Psoas muscle (tissue), 8 donors: ENCODE measurements around the gene DUSP19. TPM values are rescaled to one million over a fixed set of nuclear protein-coding genes. Genes with fewer than 3 reads are reported as not detected.

Experiments used
- ATAC-seq, 4 donors: fragments of 200-7000 bp; cut with Tn5 transposase; one replicate each; pipeline ENCODE4 v1.9.1; 2020; ENCODE audit warnings: moderate library complexity in 3 of 4, mild to moderate bottlenecking in 2 of 4
- DNase-seq, 2 donors: peaks; one replicate each; pipeline ENCODE4 v3.0.0-alpha.2; 2020
- H3K27ac ChIP-seq: fragments of 200-600 bp; one replicate; pipeline ENCODE4 v1.8.0; 2022
- H3K27me3 ChIP-seq, 3 donors: fragments of 200-600 bp in 1 of 3; one replicate each; pipeline versions ENCODE4 v1.6.1 to v1.8.0; 2013 to 2022; ENCODE audit warnings: low read length in 2 of 3, mild to moderate bottlenecking in 2 of 3, moderate library complexity in 1 of 3; ENCODE audit not compliant: insufficient read depth in 3 of 3
- H3K36me3 ChIP-seq, 2 donors: fragments of 200-600 bp in 1 of 2; one replicate each; pipeline versions ENCODE4 v1.6.1 to v1.8.0; 2013 to 2022; ENCODE audit warnings: low read depth in 1 of 2, mild to moderate bottlenecking in 1 of 2, moderate library complexity in 1 of 2; ENCODE audit not compliant: insufficient read depth in 1 of 2
- H3K4me1 ChIP-seq: fragments of 200-600 bp; one replicate; pipeline ENCODE4 v1.8.0; 2022
- H3K4me3 ChIP-seq: fragments of 200-600 bp; one replicate; pipeline ENCODE4 v1.8.0; 2022; ENCODE audit warnings: mild to moderate bottlenecking
- H3K9me3 ChIP-seq: fragments of 200-600 bp; one replicate; pipeline ENCODE4 v1.8.0; 2022
- WGBS, 3 donors: extraction: QIAGEN DNeasy Blood & Tissue Kit; methylation state at CpG; one replicate each; pipeline versions ENCODE4 v1.1.6 to v1.1.7; 2013; 5-methylcytosine and 5-hydroxymethylcytosine counted together
- intact Hi-C, 2 donors: fragments of 100-400 bp; cut with DNase I; formaldehyde crosslinking; loops; one replicate each; pipeline versions ENCODE4 v1.11.0 to v1.14.2; 2022
- polyA plus RNA-seq, 3 donors: library from polyadenylated mRNA; stranded (reverse); fragments of 200-250 nt; gene quantifications; one replicate each; pipeline ENCODE4 v1.2.3, GENCODE V29; 2013
- total RNA-seq, 4 donors: library from RNA; stranded (reverse); fragmentation: NEBNext Ultra II Directional in 2 of 4; extraction: Animal tissue kit (Norgen Biotek cat#: 25700) in 2 of 4; gene quantifications; one replicate each; pipeline versions ENCODE4 v1.2.1 to v1.2.4, GENCODE V29; 2021 to 2023
- TF ChIP-seq, protein P1 (sequence below): fragments of 200-600 bp; IDR thresholded peaks from one replicate; pipeline ENCODE4 v1.8.0; 2022; ENCODE audit warnings: antibody characterized with exemption
- donor health status: healthy with polysubstance abuse.
- donor health status: DM: no; HTN: no; CAD: no; lungs with moderate emphysema.
- donor health status: Bipolar disorder and iron deficiency.
- donor health status: healthy.
- donor health status: DM: yes; HTN: yes; CAD: no.
- donor health status: DM: no; HTN: no; CAD: no.
- donor health status: DM: no; HTN: no; CAD: no.
- donor health status: DM: yes; HTN: yes; CAD: no.

DUSP19 gene
- total and polyA plus RNA-seq, 7 donors, result 0.65 to 3.9 (median 2.2) TPM

DNA sequence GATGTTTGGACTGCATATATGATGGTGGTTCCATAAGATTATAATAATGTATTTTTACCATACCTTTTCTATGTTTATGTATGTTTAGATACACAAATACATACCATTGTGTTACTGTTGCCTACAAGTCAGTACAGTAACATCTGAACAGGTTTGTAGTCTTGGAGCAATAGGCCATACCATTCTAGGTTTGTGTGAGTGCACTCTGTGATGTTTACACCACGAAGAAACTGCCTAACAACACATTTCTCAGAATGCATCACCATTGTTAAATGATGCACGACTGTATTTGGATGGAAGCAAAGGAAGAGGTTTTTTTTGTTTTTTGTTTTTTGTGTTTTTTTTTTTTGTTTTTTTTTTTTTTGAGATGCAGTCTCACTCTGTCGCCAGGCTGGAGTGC, 9.5 kb downstream of the DUSP19 start:
- TF ChIP-seq, protein P1, sequence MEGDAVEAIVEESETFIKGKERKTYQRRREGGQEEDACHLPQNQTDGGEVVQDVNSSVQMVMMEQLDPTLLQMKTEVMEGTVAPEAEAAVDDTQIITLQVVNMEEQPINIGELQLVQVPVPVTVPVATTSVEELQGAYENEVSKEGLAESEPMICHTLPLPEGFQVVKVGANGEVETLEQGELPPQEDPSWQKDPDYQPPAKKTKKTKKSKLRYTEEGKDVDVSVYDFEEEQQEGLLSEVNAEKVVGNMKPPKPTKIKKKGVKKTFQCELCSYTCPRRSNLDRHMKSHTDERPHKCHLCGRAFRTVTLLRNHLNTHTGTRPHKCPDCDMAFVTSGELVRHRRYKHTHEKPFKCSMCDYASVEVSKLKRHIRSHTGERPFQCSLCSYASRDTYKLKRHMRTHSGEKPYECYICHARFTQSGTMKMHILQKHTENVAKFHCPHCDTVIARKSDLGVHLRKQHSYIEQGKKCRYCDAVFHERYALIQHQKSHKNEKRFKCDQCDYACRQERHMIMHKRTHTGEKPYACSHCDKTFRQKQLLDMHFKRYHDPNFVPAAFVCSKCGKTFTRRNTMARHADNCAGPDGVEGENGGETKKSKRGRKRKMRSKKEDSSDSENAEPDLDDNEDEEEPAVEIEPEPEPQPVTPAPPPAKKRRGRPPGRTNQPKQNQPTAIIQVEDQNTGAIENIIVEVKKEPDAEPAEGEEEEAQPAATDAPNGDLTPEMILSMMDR, result no peak
- ATAC-seq (no peak), DNase-seq (no peak)
- Histone ChIP-seq H3K36me3 (peaks cover 0 to 3% of the 10 kb centered on the region in 2 donors), H3K4me3 (no peak overlapping the region), H3K27me3 (no peaks in the 10 kb centered on the region), H3K9me3 (no peaks in the 10 kb centered on the region), H3K27ac (no peak overlapping the region), H3K4me1 (no peaks in the 10 kb centered on the region)
- intact Hi-C loops, result no loop called here
- WGBS, 3 donors, result 78 to 83% (median 83%) methylated on average over 3 of the region's 3 CpGs

DNA sequence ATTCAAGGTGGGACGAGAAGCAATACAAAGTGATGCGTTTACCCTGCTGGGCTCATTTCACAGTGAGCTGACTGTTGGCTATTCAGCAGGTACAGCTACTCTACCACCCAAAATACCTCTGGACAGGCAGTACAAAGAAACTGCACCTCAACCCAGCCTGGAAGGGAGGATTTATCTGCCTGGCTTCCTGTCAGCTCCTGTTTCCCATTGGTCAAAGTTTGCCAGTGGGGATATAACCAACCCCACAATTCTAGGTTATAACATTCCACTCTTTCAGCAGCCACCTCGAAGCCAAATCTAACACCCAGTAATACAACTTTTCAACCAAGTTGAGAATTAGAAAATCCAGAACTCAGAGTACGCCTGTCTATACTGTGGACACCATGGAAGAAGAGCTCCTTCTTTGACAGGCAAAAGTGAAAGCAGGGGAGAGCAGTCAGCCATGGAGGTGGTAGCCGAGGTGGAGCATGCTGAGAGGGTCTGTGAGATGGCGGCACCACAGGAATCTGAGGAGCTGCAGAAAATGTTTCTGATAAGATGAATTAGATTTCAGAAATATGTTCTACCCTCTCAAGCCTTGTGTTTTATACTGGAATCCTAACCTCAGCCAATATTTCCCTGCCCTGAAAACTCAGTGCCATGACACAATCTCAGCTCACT, 10.8 kb downstream of the DUSP19 start:
- H3K27me3 ChIP-seq, result no peaks in the 10 kb centered on the region
- no peaks in the 10 kb centered on the region for H3K4me1 ChIP-seq
- WGBS, 3 donors, result 90 to 95% (median 91%) methylated on average over 6 of the region's 6 CpGs
- intact Hi-C loops, result no loop called here
- no peak overlapping the region for H3K4me3 ChIP-seq
- peaks cover 0 to 3% of the 10 kb centered on the region in 2 donors for H3K36me3 ChIP-seq
- no peaks in the 10 kb centered on the region for H3K9me3 ChIP-seq
- H3K27ac ChIP-seq, result no peak overlapping the region
- DNase-seq, result no peak
- no peak for ATAC-seq
- TF ChIP-seq, protein P1, result no peak

DNA sequence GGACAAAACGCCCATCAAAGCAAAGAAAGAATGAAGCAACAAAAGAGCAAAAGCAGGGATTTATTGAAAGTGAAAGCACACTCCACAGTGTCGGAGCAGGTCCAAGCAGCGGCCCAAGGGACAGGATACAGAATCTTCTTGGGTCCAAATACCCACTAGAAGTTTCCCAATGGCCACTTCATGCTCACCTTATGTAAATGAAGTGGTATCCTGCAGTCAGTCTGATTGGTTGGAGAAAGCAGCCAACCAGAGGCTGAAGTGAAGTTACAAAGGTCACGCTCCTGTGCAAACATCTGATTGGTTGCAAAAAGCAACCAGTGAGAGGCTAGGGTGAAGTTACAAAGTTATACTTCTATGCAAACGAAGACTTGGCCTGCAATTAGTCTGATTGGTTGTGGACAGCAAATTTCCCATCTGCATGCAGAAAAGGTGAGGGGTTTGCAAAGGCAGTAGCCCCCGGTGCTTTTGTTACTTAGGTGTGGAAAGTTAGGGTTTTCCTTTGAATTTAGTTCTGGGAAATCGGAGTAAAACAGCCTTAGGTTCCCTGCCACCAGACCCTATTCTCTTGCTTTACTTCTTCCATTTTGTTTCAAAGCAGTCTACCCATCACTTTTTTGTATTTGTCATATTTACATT, 12.9 kb downstream of the DUSP19 start:
- no peak overlapping the region for H3K4me3 ChIP-seq
- peaks cover 0 to 6% of the 10 kb centered on the region in 2 donors for H3K36me3 ChIP-seq

DNA sequence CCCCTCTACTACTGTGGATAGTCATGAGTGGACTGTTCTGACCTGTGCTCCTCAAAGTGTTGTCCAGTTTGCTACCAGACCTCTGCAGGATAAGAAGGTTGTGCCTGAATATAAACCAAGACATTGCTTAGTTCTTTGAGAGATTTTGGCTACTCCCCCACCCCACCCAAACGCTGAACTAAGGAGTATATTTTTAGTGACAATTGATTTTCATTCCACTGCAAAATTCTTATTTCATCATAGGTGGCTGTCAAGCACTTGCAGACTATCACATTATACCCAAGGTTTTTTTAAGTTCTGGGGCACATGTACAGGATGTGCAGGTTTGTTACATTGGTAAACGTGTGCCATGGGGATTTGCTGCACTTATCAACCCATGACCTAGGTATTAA, 13.4 kb downstream of the DUSP19 start:
- peaks cover 0 to 9% of the 10 kb centered on the region in 2 donors for H3K36me3 ChIP-seq
- H3K27me3 ChIP-seq, result no peaks in the 10 kb centered on the region
- no peaks in the 10 kb centered on the region for H3K4me1 ChIP-seq
- 85 to 95% (median 89%) methylated on average over 2 of the region's 2 CpGs for WGBS, 3 donors
- H3K4me3 ChIP-seq, result no peak overlapping the region
- H3K9me3 ChIP-seq, result no peaks in the 10 kb centered on the region
- intact Hi-C loops, result no loop called here
- ATAC-seq (no peak), DNase-seq (no peak)
- H3K27ac ChIP-seq, result no peak overlapping the region
- TF ChIP-seq, protein P1, result no peak

More for the DNA sequence above, 12.9 kb downstream of the DUSP19 start:
- Histone ChIP-seq H3K27ac (no peak overlapping the region), H3K27me3 (no peaks in the 10 kb centered on the region), H3K9me3 (no peaks in the 10 kb centered on the region), H3K4me1 (no peaks in the 10 kb centered on the region)
- WGBS, 3 donors, result 88 to 96% (median 90%) methylated on average over 7 of the region's 7 CpGs
- intact Hi-C loops, result no loop called here
- DNase-seq (no peak), ATAC-seq (no peak)
- TF ChIP-seq, protein P1, result no peak
